ENCODE results near the gene CRTAC1. TPM values are rescaled to one million over a fixed set of nuclear protein-coding genes. Genes with fewer than 3 reads are reported as not detected.

CRTAC1 gene
- polyA plus RNA-seq, 2 of the 4 experiments (the other 2 are of a cell fraction) = 0.32 to 0.39 TPM

- Histone ChIP-seq H3K27ac (no peak overlapping the region), H3K4me2 (no peak overlapping the region), H3K4me3 (no peak overlapping the region), H3K9me3 (no peaks in the 10 kb centered on the region), H3K4me1 (peaks cover 15% of the 10 kb centered on the region; the same call in 2 of the 3 replicates)
- DNase-seq (ENCODE audit: low read depth in 1 of 2, low spot score in 1 of 2) (no peak), FAIRE-seq (no peak), ATAC-seq (no peak)
- CTCF ChIA-PET = interaction anchor here (0.6 to 1.4 kb wide), 2 partner anchors 59 to 62 kb away, joined by 3 to 5 read pairs; no protein-coding TSS in a partner anchor
- WGBS (ENCODE audit: missing lambda C conversion rate) = 83% methylated on average over 3 of the region's 3 CpGs
- no peak for TF ChIP-seq FOSB (CRISPR knock-in tag; IDR thresholded peaks at IDR 0.05)
- TF ChIP-seq TP53 (CRISPR knock-in tag; IDR thresholded peaks at IDR 0.05) = no peak
- TF ChIP-seq CBX2 (IDR thresholded peaks at IDR 0.05; ENCODE audit: borderline replicate concordance, low read depth) = no peak
- TF ChIP-seq, protein P1, sequence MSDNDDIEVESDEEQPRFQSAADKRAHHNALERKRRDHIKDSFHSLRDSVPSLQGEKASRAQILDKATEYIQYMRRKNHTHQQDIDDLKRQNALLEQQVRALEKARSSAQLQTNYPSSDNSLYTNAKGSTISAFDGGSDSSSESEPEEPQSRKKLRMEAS (IDR thresholded peaks at IDR 0.05) = no peak
- no peak for TF ChIP-seq MAFK (IDR thresholded peaks at IDR 0.05; ENCODE audit: partially characterized antibody)
- TF ChIP-seq RCOR1 (IDR thresholded peaks at IDR 0.05; ENCODE audit: low read depth, low read length) = no peak
- no peak for TF ChIP-seq SREBF2 (IDR thresholded peaks at IDR 0.05)
- TF ChIP-seq ESRRA (IDR thresholded peaks at IDR 0.05; ENCODE audit: borderline replicate concordance, low read length) = no peak
- TF ChIP-seq HES2 (IDR thresholded peaks at IDR 0.05) = no peak
- TF ChIP-seq POLR2A (IDR thresholded peaks at IDR 0.05; ENCODE audit: low read length) = no peak
- TF ChIP-seq FOXS1 (CRISPR knock-in tag; IDR thresholded peaks at IDR 0.05) = no peak
- POLR2A ChIA-PET = no interaction called here
Measured at GRCh38 chr10:97854743-97855142, 175.7 kb downstream of the CRTAC1 start.

- 66% methylated on average over 4 of the region's 4 CpGs for WGBS (ENCODE audit: missing lambda C conversion rate)
- TF ChIP-seq, protein P2, sequence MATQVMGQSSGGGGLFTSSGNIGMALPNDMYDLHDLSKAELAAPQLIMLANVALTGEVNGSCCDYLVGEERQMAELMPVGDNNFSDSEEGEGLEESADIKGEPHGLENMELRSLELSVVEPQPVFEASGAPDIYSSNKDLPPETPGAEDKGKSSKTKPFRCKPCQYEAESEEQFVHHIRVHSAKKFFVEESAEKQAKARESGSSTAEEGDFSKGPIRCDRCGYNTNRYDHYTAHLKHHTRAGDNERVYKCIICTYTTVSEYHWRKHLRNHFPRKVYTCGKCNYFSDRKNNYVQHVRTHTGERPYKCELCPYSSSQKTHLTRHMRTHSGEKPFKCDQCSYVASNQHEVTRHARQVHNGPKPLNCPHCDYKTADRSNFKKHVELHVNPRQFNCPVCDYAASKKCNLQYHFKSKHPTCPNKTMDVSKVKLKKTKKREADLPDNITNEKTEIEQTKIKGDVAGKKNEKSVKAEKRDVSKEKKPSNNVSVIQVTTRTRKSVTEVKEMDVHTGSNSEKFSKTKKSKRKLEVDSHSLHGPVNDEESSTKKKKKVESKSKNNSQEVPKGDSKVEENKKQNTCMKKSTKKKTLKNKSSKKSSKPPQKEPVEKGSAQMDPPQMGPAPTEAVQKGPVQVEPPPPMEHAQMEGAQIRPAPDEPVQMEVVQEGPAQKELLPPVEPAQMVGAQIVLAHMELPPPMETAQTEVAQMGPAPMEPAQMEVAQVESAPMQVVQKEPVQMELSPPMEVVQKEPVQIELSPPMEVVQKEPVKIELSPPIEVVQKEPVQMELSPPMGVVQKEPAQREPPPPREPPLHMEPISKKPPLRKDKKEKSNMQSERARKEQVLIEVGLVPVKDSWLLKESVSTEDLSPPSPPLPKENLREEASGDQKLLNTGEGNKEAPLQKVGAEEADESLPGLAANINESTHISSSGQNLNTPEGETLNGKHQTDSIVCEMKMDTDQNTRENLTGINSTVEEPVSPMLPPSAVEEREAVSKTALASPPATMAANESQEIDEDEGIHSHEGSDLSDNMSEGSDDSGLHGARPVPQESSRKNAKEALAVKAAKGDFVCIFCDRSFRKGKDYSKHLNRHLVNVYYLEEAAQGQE (IDR thresholded peaks at IDR 0.05) = no peak
- TF ChIP-seq BHLHE40 (IDR thresholded peaks at IDR 0.05; ENCODE audit: low read depth, low read length) (no peak), TFCP2L1 (CRISPR knock-in tag; IDR thresholded peaks at IDR 0.05) (no peak)
- Histone ChIP-seq H3K27ac (no peak overlapping the region), H3K4me1 (peaks cover 10% of the 10 kb centered on the region; the same call in 2 of the 3 replicates), H3K9me3 (no peaks in the 10 kb centered on the region), H3K4me3 (no peak overlapping the region), H3K4me2 (no peak overlapping the region)
- no peak for DNase-seq (ENCODE audit: low read depth in 1 of 2, low spot score in 1 of 2)
- FAIRE-seq = no peak
- POLR2A ChIA-PET = interaction anchor here (0.6 kb wide), 1 partner anchor 36 kb away, joined by 3 read pairs; no protein-coding TSS in a partner anchor
- ATAC-seq = no peak
- CTCF ChIA-PET = interaction anchor here (0.6 to 7.8 kb wide), 5 partner anchors 8 to 619 kb away, joined by 3 to 62 read pairs (median 4); no protein-coding TSS in a partner anchor
Measured at GRCh38 chr10:97852840-97853405, 177.5 kb downstream of the CRTAC1 start.

DNA sequence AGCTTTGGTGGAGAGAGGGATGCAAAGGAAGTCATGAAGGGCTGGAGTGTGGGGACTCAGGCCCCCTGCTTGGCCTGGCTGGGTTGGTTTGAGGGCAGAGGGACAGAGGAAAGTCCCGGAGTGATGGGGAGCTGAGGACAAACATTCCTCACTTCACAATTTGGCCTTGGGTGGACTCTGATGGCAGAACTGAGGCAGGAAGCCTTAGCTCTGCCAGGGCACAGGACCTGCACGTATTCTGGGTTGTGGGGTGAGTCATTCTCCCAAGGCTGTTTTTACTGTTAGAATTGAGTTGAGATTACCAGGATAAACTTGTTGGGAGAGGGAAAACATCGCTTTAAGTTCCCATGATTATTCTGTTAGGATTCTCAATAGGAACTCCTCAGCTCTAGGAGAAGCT is 178.1 kb downstream of the CRTAC1 start:
- no peak overlapping the region for H3K4me3 ChIP-seq
- H3K4me1 ChIP-seq = peaks cover 6% of the 10 kb centered on the region; the same call in 2 of the 3 replicates
- 26% methylated on average over 3 of the region's 3 CpGs for WGBS (ENCODE audit: missing lambda C conversion rate)
- ATAC-seq (no peak), DNase-seq (ENCODE audit: low read depth in 1 of 2, low spot score in 1 of 2) (no peak), FAIRE-seq (no peak)
- no peaks in the 10 kb centered on the region for H3K9me3 ChIP-seq
- ChIA-PET POLR2A (interaction anchor here (0.6 kb wide), 1 partner anchor 35 kb away, joined by 3 read pairs; no protein-coding TSS in a partner anchor), CTCF (interaction anchor here (0.6 to 7.8 kb wide), 6 partner anchors 8 to 618 kb away, joined by 3 to 62 read pairs (median 4); no protein-coding TSS in a partner anchor)
- H3K27ac ChIP-seq = no peak overlapping the region
- H3K4me2 ChIP-seq = no peak overlapping the region
- TF ChIP-seq CBX2 (IDR thresholded peaks at IDR 0.05; ENCODE audit: borderline replicate concordance, low read depth) (no peak), NR3C1 (IDR thresholded peaks at IDR 0.05) (no peak), E2F6 (IDR thresholded peaks at IDR 0.05; ENCODE audit: borderline replicate concordance, low read depth) (no peak), ZSCAN20 (CRISPR knock-in tag; IDR thresholded peaks at IDR 0.05) (no peak), CHD4 (IDR thresholded peaks at IDR 0.05; ENCODE audit: borderline replicate concordance) (no peak), TFCP2L1 (CRISPR knock-in tag; IDR thresholded peaks at IDR 0.05) (no peak), HDAC2 (IDR thresholded peaks at IDR 0.05) (no peak)

All from A549 (cell line).